IMR-90 (cell line): ENCODE results near the gene HTR2A. TPM values are rescaled to one million over a fixed set of nuclear protein-coding genes. Genes with fewer than 3 reads are reported as not detected.

ENCODE experiments used
- ATAC-seq: fragments of 200-7000 bp; cut with Tn5 transposase; 2 replicates; pipeline ENCODE4 v1.9.1; 2020; ENCODE audit warnings: low read depth, mild to moderate bottlenecking, moderate library complexity
- BruUV-seq: library from RNA; stranded (reverse); fragments of 400-500 nt; replicated peaks from 2 replicates; lab custom pipeline; 2021; lab: Mats Ljungman, UMichigan
- CTCF ChIA-PET: fragments of 300-600 bp; formaldehyde crosslinking; extraction: SDS; loops from one replicate; lab custom pipeline; 2021; ENCODE audit warnings: antibody characterized with exemption; lab: Yijun Ruan, JAX
- POLR2A ChIA-PET: fragments of 300-600 bp; sonication (Branson Sonifier 250); formaldehyde crosslinking; loops from one replicate; lab custom pipeline; 2022; ENCODE audit warnings: antibody characterized with exemption; ENCODE audit not compliant: unreplicated experiment; lab: Charles Lee
- DNase-seq: peaks from one replicate; pipeline ENCODE4 v3.0.0; 2013
- H2AFZ ChIP-seq: replicated peaks from 2 replicates; pipeline ENCODE3; 2013; ENCODE audit warnings: low read length, mild to moderate bottlenecking; ENCODE audit not compliant: poor library complexity
- H2AK5ac ChIP-seq: 2 replicates; pipeline ENCODE4 v1.6.1; 2013; ENCODE audit warnings: low read depth, low read length, inconsistent platforms
- H2AK9ac ChIP-seq: replicated peaks from 2 replicates; pipeline ENCODE3; 2013; ENCODE audit warnings: mild to moderate bottlenecking, low read depth, low read length, moderate library complexity; ENCODE audit not compliant: poor library complexity
- H2BK120ac ChIP-seq: 2 replicates; pipeline ENCODE4 v1.6.1; 2013; ENCODE audit warnings: low read depth, low read length, inconsistent platforms
- H2BK15ac ChIP-seq: 3 replicates; pipeline ENCODE4 v1.6.1; 2013; ENCODE audit warnings: low read depth, low read length, inconsistent platforms
- H2BK20ac ChIP-seq: 2 replicates; pipeline ENCODE4 v1.6.1; 2013; ENCODE audit warnings: low read depth, mild to moderate bottlenecking, inconsistent platforms, low read length, moderate library complexity
- H2BK5ac ChIP-seq: 2 replicates; pipeline ENCODE4 v1.6.1; 2013; ENCODE audit warnings: mild to moderate bottlenecking, low read depth, low read length, inconsistent platforms; ENCODE audit not compliant: poor library complexity, severe bottlenecking
- H3K14ac ChIP-seq: replicated peaks from 2 replicates; pipeline ENCODE4 v1.6.1; 2013; ENCODE audit warnings: low read depth, low read length, inconsistent platforms
- H3K18ac ChIP-seq: 2 replicates; pipeline ENCODE4 v1.6.1; 2013; ENCODE audit warnings: low read depth, low read length, control low read depth
- H3K23ac ChIP-seq: 2 replicates; pipeline ENCODE4 v1.6.1; 2013; ENCODE audit warnings: low read depth, low read length, inconsistent platforms
- H3K27ac ChIP-seq: 2 replicates; pipeline ENCODE4 v1.5.1; 2013; ENCODE audit warnings: mild to moderate bottlenecking, control low read depth, low read length; ENCODE audit not compliant: insufficient read depth
- H3K27me3 ChIP-seq: 2 replicates; pipeline ENCODE4 v1.6.1; 2013; ENCODE audit warnings: low read length; ENCODE audit not compliant: control insufficient read depth, insufficient read depth
- H3K36me3 ChIP-seq: 2 replicates; pipeline ENCODE4 v1.6.1; 2013; ENCODE audit warnings: low read length, mixed read lengths; ENCODE audit not compliant: control insufficient read depth, insufficient read depth
- H3K4ac ChIP-seq: 2 replicates; pipeline ENCODE4 v1.6.1; 2013; ENCODE audit warnings: low read depth, low read length, inconsistent platforms
- H3K4me1 ChIP-seq: 2 replicates; pipeline ENCODE4 v1.6.1; 2013; ENCODE audit warnings: low read length, mixed read lengths; ENCODE audit not compliant: control insufficient read depth, insufficient read depth
- H3K4me2 ChIP-seq: 2 replicates; pipeline ENCODE4 v1.6.1; 2013; ENCODE audit warnings: low read depth, mild to moderate bottlenecking, control low read depth, low read length, moderate library complexity
- H3K4me3 ChIP-seq: 2 replicates; pipeline ENCODE4 v1.5.1; 2013; ENCODE audit warnings: low read depth, mild to moderate bottlenecking, control low read depth, low read length, moderate library complexity; ENCODE audit not compliant: insufficient read depth
- H3K56ac ChIP-seq: 2 replicates; pipeline ENCODE4 v1.6.1; 2013; ENCODE audit warnings: low read length, inconsistent platforms; ENCODE audit not compliant: insufficient read depth; ENCODE audit errors: extremely low read depth
- H3K79me1 ChIP-seq, 2 experiments: 2 replicates each; pipeline ENCODE4 v1.6.1; 2013; ENCODE audit warnings: low read length in 2 of 2, inconsistent platforms in 1 of 2, low read depth in 1 of 2
- H3K9ac ChIP-seq: 2 replicates; pipeline ENCODE4 v1.6.1; 2013; ENCODE audit warnings: low read depth, low read length, control low read depth
- H3K9me1 ChIP-seq: 2 replicates; pipeline ENCODE4 v1.6.1; 2013; ENCODE audit warnings: low read length, inconsistent platforms; ENCODE audit not compliant: insufficient read depth
- H3K9me3 ChIP-seq: 2 replicates; pipeline ENCODE4 v1.6.1; 2013; ENCODE audit warnings: low read length; ENCODE audit not compliant: control insufficient read depth, insufficient read depth
- H4K20me1 ChIP-seq: 2 replicates; pipeline ENCODE4 v1.6.1; 2013; ENCODE audit warnings: low read length, inconsistent platforms; ENCODE audit not compliant: insufficient read depth
- H4K5ac ChIP-seq: 2 replicates; pipeline ENCODE4 v1.6.1; 2013; ENCODE audit warnings: mild to moderate bottlenecking, low read depth, low read length, control low read depth
- H4K8ac ChIP-seq, 2 experiments: 2 replicates each; pipeline ENCODE4 v1.6.1; 2013; ENCODE audit warnings: low read depth in 2 of 2, low read length in 2 of 2, control low read depth in 1 of 2, inconsistent platforms in 1 of 2
- H4K91ac ChIP-seq: 2 replicates; pipeline ENCODE4 v1.6.1; 2013; ENCODE audit warnings: low read depth, low read length, inconsistent platforms; ENCODE audit not compliant: insufficient read depth
- BHLHE40 ChIP-seq: fragments of 150-350 bp; IDR thresholded peaks from 2 replicates; pipeline ENCODE4 v1.6.1; 2016; ENCODE audit warnings: mild to moderate bottlenecking, low read depth, low read length
- CEBPB ChIP-seq: IDR thresholded peaks from 2 replicates; pipeline ENCODE4 v1.6.1; 2012; ENCODE audit warnings: low read depth, low read length, improper control_type of control experiment
- CTCF ChIP-seq: conservative IDR thresholded peaks from 2 replicates; pipeline ENCODE4 v1.5.1; 2012; ENCODE audit warnings: mild to moderate bottlenecking, low read depth, low read length, improper control_type of control experiment
- ELK1 ChIP-seq: fragments of 150-350 bp; IDR thresholded peaks from 2 replicates; pipeline ENCODE4 v1.6.1; 2016; ENCODE audit warnings: low read depth, mild to moderate bottlenecking, low read length, moderate library complexity, borderline replicate concordance
- MAFK ChIP-seq: IDR thresholded peaks from 2 replicates; pipeline ENCODE4 v1.6.1; 2012; ENCODE audit warnings: low read depth, low read length, improper control_type of control experiment
- NFE2L2 ChIP-seq: fragments of 150-350 bp; IDR thresholded peaks from 2 replicates; pipeline ENCODE4 v1.6.1; 2016; ENCODE audit warnings: low read depth, mild to moderate bottlenecking, low read length
- RCOR1 ChIP-seq: IDR thresholded peaks from 2 replicates; pipeline ENCODE4 v1.6.1; 2012; ENCODE audit warnings: mild to moderate bottlenecking, low read length, improper control_type of control experiment; ENCODE audit not compliant: insufficient replicate concordance
- RFX5 ChIP-seq: IDR thresholded peaks from 2 replicates; pipeline ENCODE4 v1.8.0; 2012; ENCODE audit warnings: low read depth, mild to moderate bottlenecking, low read length, moderate library complexity
- SMC3 ChIP-seq: fragments of 150-350 bp; IDR thresholded peaks from 2 replicates; pipeline ENCODE4 v1.6.1; 2016; ENCODE audit warnings: low read depth, mild to moderate bottlenecking, antibody characterized with exemption, low read length, moderate library complexity
- WGBS, 2 experiments: methylation state at CpG; one replicate each; pipeline versions ENCODE4 v1.1.5 to v1.1.7; 2013; ENCODE audit warnings: missing lambda C conversion rate in 2 of 2; ENCODE audit not compliant: insufficient read length in 1 of 2; ENCODE audit errors: extremely low coverage in 2 of 2; 5-methylcytosine and 5-hydroxymethylcytosine counted together
- dilution Hi-C: fragments of 300-500 bp; cut with HindIII; formaldehyde crosslinking; loops from one replicate; pipeline ENCODE4 v1.14.3; 2018; ENCODE audit warnings: low sequenced_read_pairs; ENCODE audit not compliant: unreplicated experiment
- in situ Hi-C: fragments of 300-500 bp; cut with MboI; formaldehyde crosslinking; loops from 3 replicates; pipeline ENCODE4 v1.14.3; 2019; ENCODE audit warnings: low sequenced_read_pairs, inconsistent platforms, mixed read lengths
- intact Hi-C: fragments of 100-400 bp; cut with micrococcal nuclease; formaldehyde crosslinking; loops from 2 replicates; pipeline ENCODE4 v1.10.0; 2022
- polyA plus RNA-seq, 3 experiments: library from polyadenylated mRNA; depleted of rRNA; stranded (reverse); fragments of >200 nt; gene quantifications; 2 replicates each; pipeline ENCODE4 v1.2.3, GENCODE V29; 2012; ENCODE audit warnings: low replicate concordance in 1 of 3
- total RNA-seq: library from RNA; depleted of rRNA; stranded (reverse); fragments of >200 nt; gene quantifications from 2 replicates; pipeline ENCODE4 v1.2.3, GENCODE V29; 2012

Gene HTR2A
- total and polyA plus RNA-seq, 2 of the 4 experiments (the other 2 are of a cell fraction) = 0.02 TPM; not detected in 1

DNA sequence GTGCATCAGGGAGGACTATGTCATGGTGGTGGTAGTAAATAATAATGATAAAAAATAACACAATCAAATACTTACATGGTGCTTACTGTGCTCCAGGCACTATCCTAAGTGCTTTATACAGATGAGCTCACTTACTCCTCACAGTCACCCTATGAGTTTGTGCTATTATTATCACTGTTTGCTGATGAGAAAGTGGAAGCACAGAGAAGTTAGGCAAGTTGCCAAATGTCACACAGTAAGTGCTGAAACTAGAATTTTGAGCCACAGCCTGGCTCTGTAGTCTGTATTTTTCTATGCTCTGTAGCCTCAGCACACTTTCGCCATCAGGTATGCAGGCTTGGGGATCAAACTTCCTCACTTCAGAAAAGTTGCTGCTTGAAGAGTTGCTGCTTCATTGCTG is 46.6 kb downstream of the HTR2A start:
- Histone ChIP-seq H4K8ac (no peak overlapping the region), H2AFZ (no peak overlapping the region), H2AK5ac (no peak overlapping the region), H3K4me3 (no peak overlapping the region), H2AK9ac (no peak overlapping the region), H3K4me2 (no peak overlapping the region), H4K5ac (no peak overlapping the region), H2BK5ac (no peak overlapping the region), H4K91ac (no peak overlapping the region), H4K20me1 (no peaks in the 10 kb centered on the region), H2BK120ac (no peak overlapping the region), H3K4me1 (no peaks in the 10 kb centered on the region), H3K79me1 (no peaks in the 10 kb centered on the region), H3K36me3 (no peaks in the 10 kb centered on the region), H3K56ac (no peak overlapping the region), H3K9ac (no peak overlapping the region), H3K27me3 (peaks cover 28% of the 10 kb centered on the region), H3K27ac (no peak overlapping the region), H3K14ac (no peak overlapping the region), H2BK15ac (no peak overlapping the region), H2BK20ac (no peak overlapping the region), H3K18ac (no peak overlapping the region), H3K9me3 (no peaks in the 10 kb centered on the region), H3K9me1 (no peaks in the 10 kb centered on the region), H3K4ac (no peak overlapping the region), H3K23ac (no peak overlapping the region)
- dilution Hi-C loops (no loop called here), intact Hi-C loops (no loop called here), in situ Hi-C loops (no loop called here)
- ATAC-seq (no peak), DNase-seq (no peak)
- no CpG with 5 or more reads among the region's 1 CpG for WGBS, 2 experiments
- no TSS peak for BruUV-seq
- TF ChIP-seq NFE2L2 = no peak
- no peak for TF ChIP-seq CTCF
- TF ChIP-seq CEBPB = no peak
- TF ChIP-seq RCOR1 = no peak
- TF ChIP-seq ELK1 = no peak
- TF ChIP-seq MAFK = no peak
- no peak for TF ChIP-seq BHLHE40
- no peak for TF ChIP-seq SMC3
- TF ChIP-seq RFX5 = no peak
- ChIA-PET POLR2A (no interaction called here), CTCF (no interaction called here)
